ENCODE results near the gene BMPR1A. TPM values are rescaled to one million over a fixed set of nuclear protein-coding genes. Genes with fewer than 3 reads are reported as not detected.
A peak's percentile ranks its signal among the peaks of the same experiment; 100 is the strongest.

Gene BMPR1A
- total and polyA plus RNA-seq, 8 donors: 5.8 to 104 (median 19.9) TPM

GRCh38 chr10:86904600-86904999 is 148.2 kb downstream of the BMPR1A start:
- Histone ChIP-seq H3K27ac (no peak overlapping the region), H3K4me1 (peaks cover 0 to 22% (median 11%) of the 10 kb centered on the region in 4 donors), H3K36me3 (peaks cover 0 to 67% (median 55%) of the 10 kb centered on the region in 4 donors), H3K9me3 (no peaks in the 10 kb centered on the region), H3K27me3 (no peaks in the 10 kb centered on the region), H3K4me3 (no peak overlapping the region)
- 84 to 90% (median 90%) methylated on average over 2 of the region's 2 CpGs for WGBS, 5 donors
- TF ChIP-seq EP300 (IDR thresholded peaks at IDR 0.05) (no peak), POLR2AphosphoS5 (IDR thresholded peaks at IDR 0.05) (no peak), POLR2A (IDR thresholded peaks at IDR 0.05) (no peak), CTCF (IDR thresholded peaks at IDR 0.05) (no peak)
- intact Hi-C loops (cut with DNase I; ENCODE audit: low total_unique reads): no loop called here
- no peak for DNase-seq

- no peaks in the 10 kb centered on the region for H3K27me3 ChIP-seq
- TF ChIP-seq CTCF (IDR thresholded peaks at IDR 0.05) (no peak), POLR2AphosphoS5 (IDR thresholded peaks at IDR 0.05) (no peak), EP300 (IDR thresholded peaks at IDR 0.05) (no peak), POLR2A (IDR thresholded peaks at IDR 0.05) (no peak)
- no peak overlapping the region for H3K27ac ChIP-seq
- peaks cover 0 to 13% (median 9%) of the 10 kb centered on the region in 4 donors for H3K4me1 ChIP-seq
- H3K9me3 ChIP-seq: no peaks in the 10 kb centered on the region
- WGBS, 5 donors: 71 to 93% (median 85%) methylated on average over 1 of the region's 1 CpG
- H3K4me3 ChIP-seq: no peak overlapping the region
- DNase-seq: no peak
- H3K36me3 ChIP-seq: peaks cover 0 to 67% (median 55%) of the 10 kb centered on the region in 4 donors
- intact Hi-C loops (cut with DNase I; ENCODE audit: low total_unique reads): no loop called here
Measured at GRCh38 chr10:86905429-86905828, 149.0 kb downstream of the BMPR1A start.

- 55 to 68% (median 63%) methylated on average over 1 of the region's 1 CpG for WGBS, 5 donors
- TF ChIP-seq CTCF (IDR thresholded peaks at IDR 0.05) (no peak), POLR2AphosphoS5 (IDR thresholded peaks at IDR 0.05) (no peak), EP300 (IDR thresholded peaks at IDR 0.05) (no peak), POLR2A (IDR thresholded peaks at IDR 0.05) (no peak)
- intact Hi-C loops (cut with DNase I; ENCODE audit: low total_unique reads): no loop called here
- H3K27me3 ChIP-seq: no peaks in the 10 kb centered on the region
- no peaks in the 10 kb centered on the region for H3K4me1 ChIP-seq
- no peak overlapping the region for H3K4me3 ChIP-seq
- no peak overlapping the region for H3K27ac ChIP-seq
- no peaks in the 10 kb centered on the region for H3K9me3 ChIP-seq
- peaks cover 4 to 73% (median 67%) of the 10 kb centered on the region in 4 donors for H3K36me3 ChIP-seq
- DNase-seq: no peak
Measured at GRCh38 chr10:86914734-86915133, 158.3 kb downstream of the BMPR1A start.

GRCh38 chr10:86918022-86918471 is 161.6 kb downstream of the BMPR1A start:
- H3K9me3 ChIP-seq: no peaks in the 10 kb centered on the region
- no peaks in the 10 kb centered on the region for H3K27me3 ChIP-seq
- H3K36me3 ChIP-seq: peaks cover 18 to 96% (median 85%) of the 10 kb centered on the region in 4 donors
- TF ChIP-seq EP300 (IDR thresholded peaks at IDR 0.05) (no peak), CTCF (IDR thresholded peaks at IDR 0.05) (no peak), POLR2A (IDR thresholded peaks at IDR 0.05) (no peak), POLR2AphosphoS5 (IDR thresholded peaks at IDR 0.05) (no peak)
- intact Hi-C loops (cut with DNase I; ENCODE audit: low total_unique reads): no loop called here
- H3K27ac ChIP-seq: peak overlapping the region in 3 of 5 donors; percentile 13 to 65 (median 60)
- 50 to 68% (median 64%) methylated on average over 5 of the region's 5 CpGs for WGBS, 5 donors
- H3K4me3 ChIP-seq: no peak overlapping the region
- no peaks in the 10 kb centered on the region for H3K4me1 ChIP-seq
- no peak for DNase-seq
